Right forelimb (tissue), 1 donor: Measurements from ENCODE around the gene ZFAND3.
A peak's percentile ranks its signal among the peaks of the same experiment; 100 is the strongest.

Experiments
- DNase-seq: peaks from one replicate; pipeline ENCODE4 v3.0.0-alpha.2; 2018

The ZFAND3 gene

GRCh38 chr6:38138374-38138773, 318.8 kb downstream of the ZFAND3 start:
- DNase-seq = no peak

GRCh38 chr6:38141085-38141484, 321.6 kb downstream of the ZFAND3 start:
- DNase-seq = no peak

- no peak for DNase-seq
Observed at GRCh38 chr6:38141716-38142115, 322.2 kb downstream of the ZFAND3 start.

- DNase-seq = no peak
Observed at GRCh38 chr6:38142178-38142902, 322.8 kb downstream of the ZFAND3 start.

DNA sequence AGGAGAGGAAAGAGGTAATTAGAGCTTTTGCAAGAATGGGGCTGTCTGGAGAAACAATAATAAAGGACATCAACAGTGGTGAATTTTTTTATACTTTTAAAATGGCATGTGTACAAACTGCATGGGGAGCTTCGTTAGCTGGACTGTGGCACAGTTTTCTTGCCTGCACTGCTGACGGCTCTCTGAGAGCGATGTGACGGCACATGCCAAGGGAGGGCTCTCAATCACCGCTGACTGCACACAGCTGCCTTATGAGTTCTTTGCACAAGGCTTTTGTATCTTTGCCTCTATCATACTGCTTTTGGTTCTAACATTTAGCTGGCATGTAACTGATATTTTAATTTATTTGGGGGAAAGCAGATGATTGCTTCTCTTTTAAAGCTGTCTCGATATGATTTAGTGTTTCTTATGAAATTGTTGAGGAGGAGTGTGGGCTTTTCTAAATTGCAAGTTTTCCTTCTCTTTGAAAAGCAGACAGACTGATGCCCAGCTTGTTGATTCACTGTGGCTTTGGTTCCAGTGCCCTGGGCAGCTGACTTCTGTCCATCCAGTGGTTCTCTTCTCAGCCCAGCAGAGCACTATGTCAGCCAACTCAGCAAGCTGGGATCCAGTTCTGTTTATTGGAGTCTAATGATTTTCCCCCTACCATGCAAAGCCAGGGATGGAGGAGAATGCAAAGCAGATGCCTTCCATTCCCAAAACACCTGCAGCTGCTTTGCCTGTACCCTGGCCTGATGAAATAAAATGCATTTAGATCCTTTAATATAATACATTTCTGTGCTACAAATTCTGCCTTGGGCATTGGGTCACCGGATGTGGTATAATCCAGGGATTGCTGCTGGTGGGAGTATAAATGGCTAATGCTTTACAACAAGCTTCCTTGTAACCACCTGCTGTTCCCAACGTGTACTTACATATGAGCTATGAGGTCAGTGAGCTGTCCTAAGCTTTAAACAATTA, 323.9 kb downstream of the ZFAND3 start:
- no peak for DNase-seq

- DNase-seq = no peak
Observed at GRCh38 chr6:38144365-38144945, 324.9 kb downstream of the ZFAND3 start.

GRCh38 chr6:38146021-38146733, 326.6 kb downstream of the ZFAND3 start:
- DNase-seq = no peak

- no peak for DNase-seq
Observed at GRCh38 chr6:38146734-38147027, 327.2 kb downstream of the ZFAND3 start.

DNA sequence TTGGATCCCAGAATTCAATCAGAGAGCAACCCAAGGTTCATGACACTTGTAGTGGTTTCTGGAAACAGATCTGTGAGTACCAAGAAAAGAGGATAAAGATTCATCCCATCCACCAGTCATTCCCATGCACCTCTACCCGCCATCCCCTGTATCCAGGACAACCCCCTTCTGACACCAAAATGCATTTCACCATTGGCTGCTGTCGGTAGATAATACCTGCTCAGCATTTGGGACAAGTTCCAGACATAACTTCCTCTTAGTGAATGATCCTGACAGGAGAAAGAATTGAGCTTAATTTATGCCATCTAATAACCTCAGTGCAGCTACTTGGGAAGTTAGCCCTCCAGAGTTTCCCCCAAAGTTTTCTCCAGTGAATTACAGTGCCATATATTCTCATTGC, 329.1 kb downstream of the ZFAND3 start:
- no peak for DNase-seq

DNA sequence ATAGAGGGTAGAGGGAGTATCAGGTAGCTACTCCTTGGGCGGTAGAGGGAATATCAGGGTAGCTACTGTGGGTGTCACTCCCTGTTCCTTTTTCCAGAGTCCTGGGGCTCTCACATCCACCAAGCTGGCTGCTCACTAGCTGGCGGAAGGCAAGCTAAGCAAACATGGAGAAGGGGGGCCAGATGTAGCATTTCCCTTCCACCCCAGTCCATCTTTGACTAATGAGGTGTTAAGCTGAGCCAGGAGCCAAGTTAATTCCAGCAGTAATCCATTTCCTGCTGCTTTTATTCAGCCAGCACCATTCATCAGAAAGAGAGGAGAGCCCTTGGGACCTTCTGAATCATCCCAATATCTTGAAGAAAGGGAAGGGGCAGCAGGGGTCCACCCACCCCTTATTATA, 330.0 kb downstream of the ZFAND3 start:
- DNase-seq = no peak

DNA sequence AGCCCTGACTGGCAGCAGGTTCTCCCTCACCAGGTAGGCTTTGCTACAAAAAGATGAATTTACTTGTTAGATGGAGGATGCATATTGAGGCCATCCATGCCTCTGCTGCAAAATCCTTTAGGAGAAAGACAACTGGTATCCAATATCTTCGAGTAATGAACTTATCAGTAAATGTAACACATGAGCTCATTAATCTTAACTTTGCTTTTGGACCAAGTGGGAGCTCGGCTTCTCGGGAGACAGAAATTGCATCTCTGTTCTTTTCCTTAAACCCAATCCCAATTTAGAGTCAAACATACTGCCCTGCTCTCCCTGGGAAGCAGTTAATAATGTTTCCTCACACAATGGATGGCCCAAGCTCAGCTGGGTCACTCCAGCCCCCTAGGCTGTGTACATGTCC, 330.5 kb downstream of the ZFAND3 start:
- DNase-seq = no peak

GRCh38 chr6:38150681-38151296, 331.3 kb downstream of the ZFAND3 start:
- peak; percentile 36 for DNase-seq

- DNase-seq = peak; percentile 28
Observed at GRCh38 chr6:38151580-38152500, 332.3 kb downstream of the ZFAND3 start.

GRCh38 chr6:38152620-38153019, 333.1 kb downstream of the ZFAND3 start:
- DNase-seq = peak; percentile 17

- DNase-seq = peak; percentile 27
Observed at GRCh38 chr6:38153076-38153797, 333.7 kb downstream of the ZFAND3 start.

- DNase-seq = no peak
Observed at GRCh38 chr6:38153798-38154345, 334.3 kb downstream of the ZFAND3 start.

DNA sequence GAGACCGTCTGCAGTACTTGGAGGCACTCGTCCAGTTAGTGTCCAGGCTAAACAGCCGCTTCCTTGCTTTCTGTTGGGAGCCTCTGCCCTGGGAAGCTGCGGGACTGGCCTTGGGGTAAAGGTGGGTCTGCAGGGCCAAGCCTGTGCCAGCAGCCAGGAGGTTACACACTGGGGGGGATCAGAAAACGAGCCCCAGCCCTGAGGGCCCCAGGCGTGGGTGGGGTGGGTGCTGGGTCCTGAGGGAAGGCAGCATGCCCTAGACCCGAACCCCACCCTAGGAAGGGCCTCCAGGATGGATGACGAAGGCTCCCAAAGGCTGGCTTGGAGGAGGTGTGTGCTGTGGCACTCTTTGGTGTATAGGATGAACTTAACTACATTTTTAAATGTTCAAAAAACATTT, 335.2 kb downstream of the ZFAND3 start:
- DNase-seq = no peak

DNA sequence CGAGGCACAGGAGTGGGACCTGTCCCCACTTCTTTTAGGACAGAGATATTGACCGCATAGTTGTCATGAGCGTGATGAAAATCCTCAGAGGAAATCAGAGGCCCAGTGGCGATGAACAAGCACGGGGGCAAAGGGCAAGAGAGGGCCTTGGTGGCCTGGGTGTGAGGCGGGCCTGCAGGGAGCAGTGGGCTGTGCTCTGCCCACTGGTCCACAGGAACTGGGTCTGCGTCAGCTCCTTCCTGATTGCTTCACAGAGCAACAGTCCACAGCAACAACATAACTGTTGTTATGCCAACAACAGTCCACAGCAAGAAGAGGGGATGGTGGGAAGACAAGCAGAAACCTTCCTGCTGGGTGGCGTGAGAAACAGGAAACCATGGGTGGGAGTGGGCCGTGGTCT, 335.6 kb downstream of the ZFAND3 start:
- no peak for DNase-seq

DNA sequence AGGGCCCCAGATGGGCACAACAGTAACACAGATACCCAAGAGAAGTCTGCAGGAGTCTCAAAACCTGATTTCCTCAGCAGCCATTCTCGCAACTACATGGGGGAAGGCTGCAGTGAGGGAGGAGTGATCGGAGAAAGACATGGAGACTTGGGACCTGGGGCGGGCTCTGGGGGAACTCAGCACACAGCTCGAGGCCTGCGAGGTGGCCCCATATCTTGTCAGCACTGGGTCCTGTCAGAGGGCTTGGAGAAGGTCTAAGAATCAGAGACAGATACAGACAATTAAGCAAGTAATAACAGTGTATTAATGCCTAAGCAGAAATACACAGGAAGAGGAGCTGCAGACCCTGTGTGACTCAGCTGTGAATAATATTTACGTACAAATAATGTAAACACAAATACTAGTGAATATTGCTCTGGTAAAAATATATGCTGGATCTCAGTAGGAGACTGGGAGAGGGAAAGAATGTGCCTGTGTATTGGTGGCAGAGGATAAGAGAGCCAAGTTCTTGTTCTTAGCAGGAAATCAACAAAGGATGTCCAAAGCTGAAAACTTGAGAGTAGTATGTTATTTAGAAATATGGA, 336.2 kb downstream of the ZFAND3 start:
- DNase-seq = no peak
